ENCODE results near the gene GABRG3. TPM values are rescaled to one million over a fixed set of nuclear protein-coding genes. Genes with fewer than 3 reads are reported as not detected.

Gene GABRG3
- total and polyA plus RNA-seq, 2 donors (not counting 3 experiments of a cell fraction or from before 2014, with no cell fraction given): not detected

- no peaks in the 10 kb centered on the region for H3K79me2 ChIP-seq (ENCODE audit: control insufficient read depth, insufficient read depth, low read length)
- ChIA-PET CTCF (no interaction called here), POLR2A (no interaction called here)
- BruUV-seq (replicated peaks): no TSS peak
- DNase-seq (ENCODE audit: low read depth, low spot score) (no peak), FAIRE-seq (no peak)
- H3K9me1 ChIP-seq (replicated peaks; ENCODE audit: control insufficient read depth, extremely low read depth, insufficient read depth, low read length): no peaks in the 10 kb centered on the region
- H2AFZ ChIP-seq (ENCODE audit: low read depth, low read length): no peak overlapping the region
- TF ChIP-seq POLR2A (IDR thresholded peaks at IDR 0.05; ENCODE audit: low read depth, low read length): no peak
- no peak for TF ChIP-seq POLR2AphosphoS5 (IDR thresholded peaks at IDR 0.05; ENCODE audit: insufficient read depth, low read depth, low read length)
- no peak for TF ChIP-seq MYC (IDR thresholded peaks at IDR 0.05; ENCODE audit: low read depth, low read length)
- TF ChIP-seq GATA2 (IDR thresholded peaks at IDR 0.05; ENCODE audit: insufficient read depth, insufficient read length, low read depth, low read length): no peak
- no peak for TF ChIP-seq FOS (IDR thresholded peaks at IDR 0.05; ENCODE audit: borderline replicate concordance, insufficient read depth, low read length)
- no peak for TF ChIP-seq CTCF (IDR thresholded peaks at IDR 0.05; ENCODE audit: extremely low read depth in 1 of 2, insufficient read depth in 1 of 2, low read depth in 1 of 2, low read length in 2 of 2)
- no peak for TF ChIP-seq JUN (IDR thresholded peaks at IDR 0.05; ENCODE audit: borderline replicate concordance, insufficient read depth, insufficient read length, low read depth)
- no peak for TF ChIP-seq MAX (IDR thresholded peaks at IDR 0.05; ENCODE audit: insufficient read depth, insufficient read length)
- TF ChIP-seq EZH2 (IDR thresholded peaks at IDR 0.05; ENCODE audit: borderline replicate concordance, low read depth, low read length, severe bottlenecking): no peak
- dilution Hi-C loops (cut with MboI; ENCODE audit: extremely low pct_ligation_motif_present, low sequenced_read_pairs): no loop called here
- H3K9me3 ChIP-seq (replicated peaks; ENCODE audit: control insufficient read depth, insufficient read depth, low read length): peaks cover 2% of the 10 kb centered on the region
- no peak overlapping the region for H3K4me2 ChIP-seq (ENCODE audit: insufficient read depth, low read length)
- H4K20me1 ChIP-seq (replicated peaks; ENCODE audit: control insufficient read depth, extremely low read depth, insufficient read depth, low read length): no peaks in the 10 kb centered on the region
- intact Hi-C loops (cut with micrococcal nuclease): no loop called here
- no peaks in the 10 kb centered on the region for H3K4me1 ChIP-seq (ENCODE audit: control insufficient read depth, extremely low read depth, insufficient read depth, low read length)
- no peak overlapping the region for H3K9ac ChIP-seq (replicated peaks; ENCODE audit: extremely low read depth, insufficient read depth, low read length)
- H3K4me3 ChIP-seq (replicated peaks in 1 of 3; ENCODE audit: insufficient read depth in 1 of 3, low read depth in 1 of 3, low read length in 3 of 3): no peak overlapping the region
- H3K27me3 ChIP-seq (ENCODE audit: control insufficient read depth in 2 of 2, insufficient read depth in 2 of 2, low read length in 2 of 2): no peaks in the 10 kb centered on the region
- no peaks in the 10 kb centered on the region for H3K36me3 ChIP-seq (ENCODE audit: control insufficient read depth in 2 of 2, extremely low read depth in 1 of 2, insufficient read depth in 2 of 2, low read length in 2 of 2)
- H3K27ac ChIP-seq (ENCODE audit: insufficient read depth, low read depth, low read length): no peak overlapping the region
These were observed 117.7 kb downstream of the GABRG3 start for GRCh38 chr15:27088584-27089232.

Measured in endothelial cell of umbilical vein (primary cell).